GM19099 (cell line): ENCODE measurements around the gene DEPDC1B.

Source experiments
- POLR2A ChIP-seq: IDR thresholded peaks from 3 replicates; pipeline ENCODE4 v1.6.1; 2011; ENCODE audit warnings: low read depth; ENCODE audit not compliant: insufficient read length; ENCODE audit errors: extremely low read depth

DEPDC1B gene

GRCh38 chr5:60577116-60577515, 122.8 kb downstream of the DEPDC1B start:
- no peak for TF ChIP-seq POLR2A

GRCh38 chr5:60576425-60576824, 123.5 kb downstream of the DEPDC1B start:
- TF ChIP-seq POLR2A: no peak

- no peak for TF ChIP-seq POLR2A
Measured at GRCh38 chr5:60568646-60569045, 131.3 kb downstream of the DEPDC1B start.

DNA sequence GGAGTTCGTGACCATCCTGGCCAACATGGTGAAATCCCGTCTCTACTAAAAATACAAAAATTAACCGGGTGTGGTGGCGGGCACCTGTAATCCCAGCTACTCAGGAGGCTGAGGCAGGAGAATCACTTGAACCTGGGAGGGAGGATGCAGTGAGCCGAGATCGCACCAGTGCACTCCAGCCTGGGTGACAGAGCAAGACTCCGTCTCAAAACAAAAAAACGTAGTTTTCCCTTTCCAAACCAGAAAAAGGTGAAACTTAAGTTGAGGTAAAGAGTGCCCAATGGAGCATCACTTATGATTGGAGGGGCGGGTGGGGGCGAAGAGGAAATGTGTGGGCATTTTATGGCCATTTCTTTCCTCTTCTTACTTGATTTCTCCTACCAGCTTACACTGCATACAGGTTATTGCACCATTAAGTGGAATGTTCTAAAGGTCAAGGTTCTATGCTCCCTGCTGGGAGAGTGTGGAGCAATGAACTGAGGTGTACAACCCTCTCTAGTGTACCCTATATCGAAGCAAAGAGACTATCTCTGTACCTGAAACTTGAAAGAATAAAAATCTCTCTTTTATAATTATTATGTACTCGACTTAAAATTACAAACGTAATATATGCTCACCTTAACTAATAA, 136.2 kb downstream of the DEPDC1B start:
- TF ChIP-seq POLR2A: no peak

DNA sequence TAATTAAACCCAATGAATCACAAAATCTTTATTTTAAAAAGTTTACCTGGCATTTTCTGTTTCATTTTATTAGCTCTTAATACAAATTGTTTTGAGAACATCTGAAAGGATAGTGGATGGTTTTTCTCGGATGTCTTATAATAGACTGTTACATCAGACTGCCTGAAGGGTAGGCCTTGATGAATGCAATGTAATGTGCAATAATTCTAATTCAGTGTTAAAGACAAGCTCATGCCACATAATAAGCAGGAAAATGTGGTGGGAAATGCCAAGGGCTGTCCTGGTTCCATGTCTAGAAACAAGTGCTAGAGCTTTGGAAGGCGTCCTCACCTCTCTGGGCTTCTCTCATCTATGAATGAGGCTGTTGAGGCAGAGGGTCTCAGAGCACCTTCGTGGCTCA, 148.1 kb downstream of the DEPDC1B start:
- TF ChIP-seq POLR2A: no peak

GRCh38 chr5:60551250-60551649, 148.7 kb downstream of the DEPDC1B start:
- TF ChIP-seq POLR2A: no peak

- no peak for TF ChIP-seq POLR2A
Measured at GRCh38 chr5:60550311-60550710, 149.7 kb downstream of the DEPDC1B start.

GRCh38 chr5:60549841-60550240, 150.1 kb downstream of the DEPDC1B start:
- no peak for TF ChIP-seq POLR2A
